Bronchial epithelial cell (primary cell): ENCODE measurements around the gene BRF1. TPM values are rescaled to one million over a fixed set of nuclear protein-coding genes. Genes with fewer than 3 reads are reported as not detected.

Experiments
- DNase-seq: peaks from one replicate; pipeline ENCODE4 v3.0.0-alpha.2; 2010; ENCODE audit warnings: low read depth
- FAIRE-seq: peaks from 2 replicates; lab custom pipeline; 2011; peaks lifted over from hg19 to GRCh38; lab: Jason Lieb, UNC
- H3K27me3 ChIP-seq: 2 replicates; pipeline ENCODE4 v1.5.1; 2011; ENCODE audit warnings: low read length; ENCODE audit not compliant: control insufficient read depth, insufficient read depth
- H3K36me3 ChIP-seq: 2 replicates; pipeline ENCODE4 v1.5.1; 2011; ENCODE audit warnings: low read length; ENCODE audit not compliant: control insufficient read depth, insufficient read depth
- H3K4me3 ChIP-seq: 2 replicates; pipeline ENCODE4 v1.5.1; 2011; ENCODE audit warnings: mild to moderate bottlenecking, low read depth, low read length, control low read depth
- total RNA-seq: library from RNA; depleted of rRNA; stranded (reverse); fragments of >200 nt; gene quantifications from 2 replicates; pipeline ENCODE4 v1.2.1, GENCODE V29; 2014
- TF ChIP-seq, protein P1 (sequence below): IDR thresholded peaks from 2 replicates; pipeline ENCODE4 v1.5.1; 2011; ENCODE audit warnings: mild to moderate bottlenecking, moderate library complexity, low read length, control low read depth, inconsistent platforms; ENCODE audit not compliant: insufficient read depth, severe bottlenecking

The BRF1 gene
- total RNA-seq, 1 donor from 2014 or later, result 24.0 TPM

DNA sequence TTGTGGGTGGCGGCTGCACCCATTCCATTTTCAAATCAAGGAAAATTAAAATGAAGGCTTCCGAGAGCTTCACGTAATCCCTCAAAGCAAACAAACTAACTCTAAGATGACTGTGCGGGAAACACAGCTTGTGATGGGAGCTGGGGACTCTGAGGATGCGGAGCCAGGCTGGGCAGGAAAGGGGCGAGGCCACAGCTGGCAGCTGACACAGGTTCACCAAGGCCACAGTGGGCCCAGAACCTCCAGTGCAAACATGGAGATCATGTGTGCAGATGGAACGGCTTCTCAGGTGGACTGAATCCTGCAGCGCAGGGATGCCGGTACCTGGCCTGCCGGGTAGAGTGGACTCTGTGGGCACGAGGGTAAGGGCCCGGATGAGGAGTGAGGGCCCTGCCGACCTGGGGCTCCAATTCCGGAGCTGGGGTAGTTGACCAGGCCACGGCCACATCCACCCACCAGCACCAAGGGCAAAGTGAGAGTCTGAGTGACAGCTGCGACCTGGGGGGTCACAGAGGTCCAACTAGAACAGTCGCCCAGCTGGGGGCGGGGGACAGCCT lies 71.6 kb downstream of the BRF1 start:
- Histone ChIP-seq H3K36me3 (peaks cover 4% of the 10 kb centered on the region), H3K4me3 (no peak overlapping the region), H3K27me3 (no peaks in the 10 kb centered on the region)
- FAIRE-seq (no peak), DNase-seq (no peak)
- TF ChIP-seq, protein P1, sequence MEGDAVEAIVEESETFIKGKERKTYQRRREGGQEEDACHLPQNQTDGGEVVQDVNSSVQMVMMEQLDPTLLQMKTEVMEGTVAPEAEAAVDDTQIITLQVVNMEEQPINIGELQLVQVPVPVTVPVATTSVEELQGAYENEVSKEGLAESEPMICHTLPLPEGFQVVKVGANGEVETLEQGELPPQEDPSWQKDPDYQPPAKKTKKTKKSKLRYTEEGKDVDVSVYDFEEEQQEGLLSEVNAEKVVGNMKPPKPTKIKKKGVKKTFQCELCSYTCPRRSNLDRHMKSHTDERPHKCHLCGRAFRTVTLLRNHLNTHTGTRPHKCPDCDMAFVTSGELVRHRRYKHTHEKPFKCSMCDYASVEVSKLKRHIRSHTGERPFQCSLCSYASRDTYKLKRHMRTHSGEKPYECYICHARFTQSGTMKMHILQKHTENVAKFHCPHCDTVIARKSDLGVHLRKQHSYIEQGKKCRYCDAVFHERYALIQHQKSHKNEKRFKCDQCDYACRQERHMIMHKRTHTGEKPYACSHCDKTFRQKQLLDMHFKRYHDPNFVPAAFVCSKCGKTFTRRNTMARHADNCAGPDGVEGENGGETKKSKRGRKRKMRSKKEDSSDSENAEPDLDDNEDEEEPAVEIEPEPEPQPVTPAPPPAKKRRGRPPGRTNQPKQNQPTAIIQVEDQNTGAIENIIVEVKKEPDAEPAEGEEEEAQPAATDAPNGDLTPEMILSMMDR, result no peak

DNA sequence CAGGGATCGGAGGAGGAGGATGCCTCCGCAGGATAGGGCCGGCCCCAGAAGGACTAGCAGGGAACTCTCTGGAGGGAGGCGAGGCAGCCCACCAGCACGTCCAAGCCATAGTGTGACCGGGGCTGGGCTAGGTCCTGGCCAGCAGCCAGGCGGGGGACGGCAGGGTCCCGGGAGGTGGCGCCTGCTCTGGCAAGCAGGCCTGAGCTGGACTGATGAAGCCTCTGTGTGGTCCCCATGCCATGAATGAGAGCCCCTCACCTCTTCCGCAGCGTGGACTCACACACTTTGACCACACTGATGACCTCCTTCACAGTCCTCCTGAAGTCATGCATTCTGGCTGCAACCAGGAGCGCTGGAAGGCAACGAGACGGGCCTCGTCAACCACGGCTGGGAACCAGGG lies 72.2 kb downstream of the BRF1 start:
- DNase-seq (no peak), FAIRE-seq (no peak)
- peaks cover 4% of the 10 kb centered on the region for H3K36me3 ChIP-seq
- TF ChIP-seq, protein P1, result no peak
- no peak overlapping the region for H3K4me3 ChIP-seq
- H3K27me3 ChIP-seq, result no peaks in the 10 kb centered on the region

DNA sequence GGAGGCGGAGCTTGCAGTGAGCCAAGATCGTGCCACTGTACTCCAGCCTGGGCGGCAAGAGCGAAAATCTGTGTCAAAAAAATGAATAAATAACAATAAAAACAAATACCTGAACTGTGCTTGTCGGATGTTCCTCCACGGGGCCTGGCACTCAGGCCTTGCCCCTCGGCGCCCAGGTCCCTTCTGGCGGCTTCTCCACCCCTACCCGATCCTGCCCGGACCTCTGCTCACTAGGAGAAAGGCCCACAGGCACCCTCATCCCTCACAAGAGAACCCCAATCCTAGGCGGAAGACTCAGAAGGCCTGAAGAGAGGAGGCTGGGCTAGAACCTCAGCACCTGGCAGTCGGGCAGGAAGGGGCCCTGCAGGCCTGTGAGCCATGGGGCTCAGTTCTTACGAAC lies 73.5 kb downstream of the BRF1 start:
- Histone ChIP-seq H3K27me3 (no peaks in the 10 kb centered on the region), H3K36me3 (peaks cover 4% of the 10 kb centered on the region), H3K4me3 (no peak overlapping the region)
- FAIRE-seq (no peak), DNase-seq (no peak)
- TF ChIP-seq, protein P1, result no peak

DNA sequence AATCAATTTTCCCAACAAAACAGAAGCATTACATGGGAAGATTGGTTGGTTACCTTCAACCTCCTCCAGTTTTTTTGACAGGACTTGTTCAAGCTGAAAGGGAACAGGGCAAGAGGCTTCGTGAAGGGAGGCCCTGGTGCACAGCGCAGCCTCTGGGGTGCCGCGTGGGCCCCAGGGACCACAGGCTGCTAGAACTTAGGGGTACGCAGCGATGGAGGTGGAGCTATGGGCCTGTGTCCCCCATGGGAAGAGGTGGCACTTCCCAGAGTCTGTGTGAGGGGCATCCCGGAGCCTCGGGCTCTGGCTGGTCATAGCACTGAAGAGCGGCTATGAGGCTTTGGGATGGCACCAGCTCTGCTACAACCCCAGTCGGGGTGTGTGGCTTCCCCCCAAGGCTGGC lies 74.6 kb downstream of the BRF1 start:
- TF ChIP-seq, protein P1, result no peak
- no peak for FAIRE-seq
- H3K4me3 ChIP-seq, result no peak overlapping the region
- no peaks in the 10 kb centered on the region for H3K27me3 ChIP-seq
- peaks cover 6% of the 10 kb centered on the region for H3K36me3 ChIP-seq
- DNase-seq, result no peak

DNA sequence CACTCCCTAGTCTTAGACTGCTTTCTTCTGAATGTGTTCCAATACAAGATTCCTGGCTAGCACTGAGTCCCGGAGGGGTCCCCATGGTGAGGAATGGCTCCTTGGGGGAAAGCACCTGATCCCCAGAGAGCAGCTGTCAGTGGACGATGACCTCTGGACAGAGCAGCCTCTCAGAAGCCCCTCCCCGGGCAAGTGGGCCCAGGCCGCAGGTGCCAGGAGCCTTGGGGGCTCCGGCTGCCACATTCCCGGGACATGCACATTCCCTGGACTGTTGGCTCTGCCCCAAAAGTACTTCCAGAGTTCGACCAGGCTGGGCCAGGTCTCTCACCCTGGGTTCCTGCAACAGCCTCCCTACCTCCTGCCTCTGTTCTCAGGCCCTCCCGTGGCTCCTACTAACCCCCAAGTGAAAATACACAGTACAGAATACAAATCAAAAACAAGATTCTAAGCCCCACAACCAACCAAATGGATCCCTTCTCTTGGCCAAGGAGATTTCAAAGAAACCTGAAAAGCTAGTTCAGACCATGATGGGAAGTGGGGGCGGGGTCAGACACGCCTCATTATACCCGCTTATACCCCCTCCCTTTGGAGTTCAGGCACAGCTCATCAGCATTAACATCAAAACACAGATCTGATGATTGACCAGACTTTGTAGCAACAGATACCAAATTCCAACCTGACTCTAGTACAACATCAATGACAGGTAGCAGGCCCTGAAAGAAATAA lies 75.8 kb downstream of the BRF1 start:
- Histone ChIP-seq H3K4me3 (no peak overlapping the region), H3K27me3 (no peaks in the 10 kb centered on the region), H3K36me3 (peaks cover 7% of the 10 kb centered on the region)
- FAIRE-seq (peak; percentile 73), DNase-seq (no peak)
- TF ChIP-seq, protein P1, result no peak
